ENCODE results near the gene HOXA3. TPM values are rescaled to one million over a fixed set of nuclear protein-coding genes. Genes with fewer than 3 reads are reported as not detected.

HOXA3 gene
- total RNA-seq, 1 donor from 2014 or later, result 0.72 TPM

DNA sequence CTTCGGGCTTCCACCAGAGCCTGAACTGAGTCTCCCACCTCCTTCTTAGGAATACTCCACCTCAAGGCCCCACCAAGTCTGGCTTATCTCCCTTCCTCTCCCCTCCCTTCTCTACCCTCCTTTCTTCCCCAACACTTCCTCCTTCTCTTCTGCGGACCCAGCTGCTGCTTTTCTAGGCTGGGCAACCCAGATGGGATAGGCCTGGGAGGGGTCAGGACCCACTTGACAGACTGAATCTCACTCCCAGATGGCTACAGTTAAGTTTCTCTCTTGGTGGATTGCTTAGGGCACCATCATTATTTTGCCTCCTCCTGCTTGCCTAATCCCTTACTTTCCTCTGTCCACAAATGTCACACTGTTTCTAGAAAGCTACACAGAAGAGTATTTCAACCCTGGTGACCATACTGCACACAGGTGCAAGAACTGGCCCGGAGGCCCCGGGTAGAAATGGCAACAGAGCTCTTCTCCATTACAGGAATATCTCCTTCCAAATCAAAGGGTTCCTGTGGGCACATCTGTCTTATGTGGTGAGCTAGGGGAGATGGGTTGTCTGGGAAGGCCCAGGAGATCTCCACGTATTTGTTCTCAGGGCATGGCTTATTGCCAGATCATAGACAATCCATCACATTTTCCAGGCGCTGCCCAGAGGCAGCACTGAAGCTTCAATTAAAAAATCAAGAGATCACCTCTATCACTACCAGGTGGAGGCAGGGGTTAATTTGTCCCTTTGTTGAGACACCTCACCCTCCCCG lies 37.8 kb upstream of the HOXA3 start:
- DNase-seq (no peak), ATAC-seq (no peak)
- intact Hi-C loops (cut with micrococcal nuclease), result no loop called here

DNA sequence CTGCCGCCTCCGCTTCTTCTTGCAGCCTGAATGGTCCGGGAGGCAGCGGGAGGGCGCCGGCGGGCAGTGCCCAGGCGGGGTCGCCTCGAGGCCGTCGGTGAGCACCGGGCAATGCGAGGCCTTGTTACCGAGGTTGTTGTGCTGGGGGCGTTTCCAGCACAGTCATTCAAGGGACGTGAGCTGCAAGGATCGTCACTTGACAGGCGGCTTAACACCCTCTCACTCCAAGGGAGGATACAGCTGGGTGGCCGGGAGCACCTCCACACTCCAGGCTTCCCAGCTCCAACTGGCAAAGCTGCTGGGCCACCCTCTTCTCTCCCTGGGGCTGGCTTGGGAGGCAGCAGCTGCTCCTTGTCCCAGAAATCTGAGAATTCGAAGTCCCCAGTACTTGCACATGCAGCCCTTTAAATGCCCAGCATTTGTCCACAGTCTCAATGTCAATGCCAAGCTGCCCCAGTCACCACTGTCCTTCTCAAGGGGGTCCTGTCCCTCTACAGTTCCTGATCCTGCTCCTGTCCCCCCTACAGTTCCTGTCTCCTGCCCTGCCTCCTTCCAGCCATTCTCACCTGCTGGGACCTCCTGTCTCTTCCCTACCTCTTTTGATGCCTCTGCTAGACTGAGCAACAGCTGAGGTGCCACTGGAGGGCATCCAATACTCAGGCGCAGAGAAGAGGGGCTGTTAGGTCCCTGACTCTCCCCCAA lies 37.1 kb upstream of the HOXA3 start:
- ATAC-seq, result no peak
- intact Hi-C loops (cut with micrococcal nuclease), result no loop called here
- no peak for DNase-seq

DNA sequence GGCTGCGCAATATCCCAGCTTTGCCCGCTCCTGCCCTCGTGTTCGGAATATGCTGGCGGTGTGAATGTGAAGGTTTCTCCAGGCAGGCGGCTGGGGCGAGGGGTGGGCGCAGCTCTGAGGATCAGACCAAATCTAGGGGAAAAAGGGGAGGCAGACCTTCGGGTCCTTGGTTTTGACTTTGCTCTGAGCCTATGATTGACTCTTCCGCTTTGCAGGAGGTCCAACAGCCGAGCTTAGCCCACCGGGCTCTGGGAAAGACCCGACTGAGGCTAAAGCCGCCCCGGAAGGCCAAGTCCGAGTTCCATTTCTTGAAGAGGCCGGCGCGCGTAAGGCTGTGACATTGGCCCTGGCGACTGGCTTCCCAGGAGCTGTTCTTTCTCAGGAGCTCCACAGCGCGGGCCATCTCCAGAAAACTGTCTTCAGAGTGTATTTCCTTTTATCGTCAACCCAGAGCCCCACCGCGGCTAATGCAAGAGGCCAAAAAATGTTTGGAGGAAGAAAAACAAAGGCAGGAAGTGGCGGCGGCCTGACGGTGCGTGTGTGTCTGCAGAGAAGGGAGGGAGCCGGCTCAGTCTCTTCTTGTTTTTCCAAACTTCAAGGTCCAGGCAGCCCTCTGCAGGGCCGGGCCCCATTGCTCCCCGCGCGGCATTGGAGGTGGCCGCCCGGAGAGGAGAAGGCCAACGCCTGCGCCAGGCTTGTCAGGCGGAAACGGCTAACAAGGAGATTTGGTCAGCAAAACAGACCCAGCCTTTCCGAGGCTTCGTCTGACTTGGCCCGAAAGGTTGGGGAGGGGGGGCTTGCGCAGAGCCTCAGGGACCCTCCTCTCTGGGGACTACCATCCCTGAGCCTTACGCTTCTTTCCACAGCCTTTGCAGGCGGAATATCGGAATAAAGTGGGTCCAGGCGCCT lies 36.3 kb upstream of the HOXA3 start:
- intact Hi-C loops (cut with micrococcal nuclease), result no loop called here
- DNase-seq (no peak), ATAC-seq (peak; percentile 23)

DNA sequence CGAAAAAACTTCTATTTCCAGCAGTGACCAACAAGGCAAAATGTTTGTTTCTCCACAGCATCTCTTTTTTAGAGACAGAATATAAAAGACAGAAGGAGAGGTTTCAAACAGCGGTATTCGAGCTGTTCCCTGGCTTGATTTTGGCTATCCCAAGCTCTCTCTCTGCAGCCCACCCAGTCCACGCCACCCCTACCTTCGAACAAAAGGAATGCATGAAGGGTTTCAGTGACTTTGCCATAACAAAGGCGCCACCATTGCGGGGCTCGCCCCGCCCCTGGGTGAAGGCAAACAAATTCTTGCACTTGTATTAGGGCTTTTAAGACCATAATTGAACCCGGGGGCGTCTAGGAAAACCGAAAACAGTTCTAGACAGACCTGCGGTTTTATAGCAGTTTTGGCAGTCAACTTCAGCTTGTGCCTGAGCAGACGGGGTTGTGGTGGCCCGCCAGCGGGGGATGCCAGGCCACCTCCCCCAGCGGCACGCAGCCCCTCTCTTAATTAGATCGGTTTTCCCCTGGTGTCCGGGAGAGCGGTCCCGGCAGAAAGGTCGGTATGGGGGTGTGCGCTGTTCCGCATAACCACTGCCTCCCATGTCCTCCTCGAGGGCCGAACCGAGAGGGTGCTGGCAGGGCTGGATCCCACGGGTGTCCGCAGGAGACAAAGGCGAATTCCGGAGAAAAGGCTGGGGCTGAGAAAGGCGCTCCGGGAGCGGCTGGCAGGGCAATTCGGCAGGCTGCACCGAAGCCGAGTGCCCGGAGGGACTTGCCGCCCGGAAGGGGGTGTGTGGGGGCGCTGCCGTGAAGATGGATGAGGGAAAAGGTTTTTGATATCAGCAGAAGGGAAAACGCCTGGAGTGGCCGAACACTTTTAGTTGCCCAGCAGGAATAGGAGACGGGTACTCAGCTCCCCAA lies 35.3 kb upstream of the HOXA3 start:
- intact Hi-C loops (cut with micrococcal nuclease), result no loop called here
- DNase-seq (no peak), ATAC-seq (no peak)

DNA sequence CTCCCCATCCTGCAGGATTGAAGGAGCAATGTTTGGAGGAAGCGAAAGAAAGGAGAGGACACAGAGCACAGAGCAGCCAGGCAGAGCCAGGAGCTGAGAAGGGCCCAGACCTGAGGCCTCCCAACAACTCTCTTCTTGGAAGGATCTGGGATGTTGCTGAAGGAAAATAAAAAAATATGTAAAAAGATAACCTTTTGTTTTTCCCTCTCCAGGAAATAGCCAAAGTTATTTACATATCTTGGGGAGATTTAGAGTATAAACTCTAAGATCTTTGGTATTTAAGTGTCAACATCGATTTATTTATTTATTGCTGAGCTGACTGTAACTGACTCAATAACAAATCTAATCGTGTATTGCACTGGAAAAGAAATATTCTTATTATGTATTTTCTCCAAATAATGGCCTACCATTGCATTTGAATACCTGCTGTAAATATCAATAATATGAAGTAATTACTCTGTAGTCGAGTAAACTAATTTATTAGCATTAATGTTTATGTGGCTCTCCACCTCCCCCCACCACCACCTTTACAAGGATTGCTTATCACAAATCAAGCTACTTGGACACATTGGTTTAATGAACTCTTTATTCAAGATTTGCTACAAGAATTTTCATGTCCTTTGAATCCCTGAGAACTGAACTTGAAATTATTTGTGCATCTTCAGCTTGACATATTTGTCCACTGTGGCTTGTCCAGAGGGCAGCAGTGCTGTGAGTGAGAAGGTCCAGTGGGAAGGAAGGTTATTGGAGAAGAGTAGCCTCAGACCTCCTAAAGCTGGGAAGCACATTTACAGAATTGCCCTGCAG lies 34.5 kb upstream of the HOXA3 start:
- no peak for ATAC-seq
- intact Hi-C loops (cut with micrococcal nuclease), result no loop called here
- DNase-seq, result no peak

DNA sequence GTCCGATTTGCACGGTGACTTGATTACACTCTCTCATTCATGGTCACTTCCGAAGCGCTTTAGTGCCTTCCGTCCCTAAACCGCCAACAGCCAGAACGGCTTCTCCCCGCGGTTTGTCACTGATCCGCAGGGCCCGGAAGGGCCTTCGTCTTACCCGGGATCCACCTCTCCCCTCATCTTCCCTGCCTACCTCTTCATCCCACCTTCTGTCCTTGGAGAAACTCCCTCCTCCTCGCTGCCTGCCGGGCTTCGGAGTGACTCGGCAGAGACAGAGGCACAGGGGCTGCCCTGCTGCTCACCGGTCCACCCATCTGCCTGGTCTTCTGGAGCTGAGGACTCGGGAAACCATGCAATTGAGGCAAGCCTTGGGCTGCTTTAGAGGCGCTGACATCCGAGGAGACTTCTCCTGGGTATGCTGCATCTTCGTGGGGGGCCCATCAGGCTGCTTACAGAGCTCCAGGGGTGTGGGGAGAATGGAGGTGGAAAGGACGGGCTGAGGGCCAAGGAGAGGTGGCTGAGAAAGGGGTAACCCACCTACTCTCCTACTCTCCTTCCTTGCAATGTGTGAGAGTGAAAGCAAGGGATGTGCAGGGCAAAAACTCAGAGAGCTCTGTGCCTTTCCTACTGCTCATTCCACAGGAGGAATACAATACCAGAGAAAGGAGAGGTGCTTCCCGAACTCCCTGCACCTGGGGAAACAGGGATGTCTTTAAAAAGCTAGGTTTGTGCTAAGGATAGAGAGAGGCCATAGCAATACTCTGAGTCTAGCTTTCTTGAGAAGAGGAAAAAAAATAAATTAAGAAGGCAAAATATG lies 33.7 kb upstream of the HOXA3 start:
- DNase-seq (no peak), ATAC-seq (no peak)
- intact Hi-C loops (cut with micrococcal nuclease), result no loop called here

DNA sequence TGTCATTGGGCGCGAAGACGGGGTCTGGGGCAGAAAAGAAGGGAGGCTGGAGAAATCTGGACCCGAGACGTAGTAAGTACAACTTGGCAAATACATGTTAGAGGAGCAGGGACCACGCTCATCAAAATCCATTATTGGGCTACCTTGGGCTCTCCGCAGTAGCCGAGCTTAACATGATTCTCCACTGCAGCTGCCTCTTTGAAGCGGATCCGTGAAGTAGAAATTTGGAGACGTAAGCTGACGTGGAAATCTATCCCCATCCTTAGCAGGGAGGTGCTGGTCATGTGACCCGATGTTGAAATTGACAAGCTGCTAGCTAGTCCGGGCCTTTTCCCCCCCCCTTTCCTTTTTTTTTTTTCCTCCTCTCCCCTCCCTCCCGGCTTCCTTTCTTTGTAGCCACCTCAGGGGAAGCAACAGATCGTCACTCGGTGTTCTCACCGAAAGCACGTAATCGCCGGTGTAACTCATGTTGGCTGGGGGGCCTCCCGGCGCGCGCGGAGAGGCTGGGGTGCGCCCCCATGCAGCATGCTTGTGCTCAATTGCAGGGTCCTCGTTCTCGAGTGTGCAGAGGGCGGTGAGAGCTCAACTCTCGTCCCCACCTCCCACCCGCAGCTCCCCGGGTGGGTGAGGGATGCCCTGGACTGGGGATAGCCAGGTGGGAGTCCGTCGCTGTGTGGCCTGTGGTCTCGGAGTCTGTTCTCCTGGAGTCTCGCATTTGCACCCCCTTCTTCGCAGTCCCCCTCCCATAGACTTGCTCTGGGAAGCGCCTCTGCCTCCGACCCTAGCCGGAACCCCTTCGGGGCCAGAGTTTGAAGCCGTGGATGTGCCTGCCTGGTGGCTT lies 32.9 kb upstream of the HOXA3 start, which contains the start of gene HOXA11:
HOXA11 (minus strand) TSS at position 220 of the 841 bp plus-strand sequence; CDS start at position 132, 88 bp downstream.
- intact Hi-C loops (cut with micrococcal nuclease), result no loop called here
- no peak for ATAC-seq
- no peak for DNase-seq

DNA sequence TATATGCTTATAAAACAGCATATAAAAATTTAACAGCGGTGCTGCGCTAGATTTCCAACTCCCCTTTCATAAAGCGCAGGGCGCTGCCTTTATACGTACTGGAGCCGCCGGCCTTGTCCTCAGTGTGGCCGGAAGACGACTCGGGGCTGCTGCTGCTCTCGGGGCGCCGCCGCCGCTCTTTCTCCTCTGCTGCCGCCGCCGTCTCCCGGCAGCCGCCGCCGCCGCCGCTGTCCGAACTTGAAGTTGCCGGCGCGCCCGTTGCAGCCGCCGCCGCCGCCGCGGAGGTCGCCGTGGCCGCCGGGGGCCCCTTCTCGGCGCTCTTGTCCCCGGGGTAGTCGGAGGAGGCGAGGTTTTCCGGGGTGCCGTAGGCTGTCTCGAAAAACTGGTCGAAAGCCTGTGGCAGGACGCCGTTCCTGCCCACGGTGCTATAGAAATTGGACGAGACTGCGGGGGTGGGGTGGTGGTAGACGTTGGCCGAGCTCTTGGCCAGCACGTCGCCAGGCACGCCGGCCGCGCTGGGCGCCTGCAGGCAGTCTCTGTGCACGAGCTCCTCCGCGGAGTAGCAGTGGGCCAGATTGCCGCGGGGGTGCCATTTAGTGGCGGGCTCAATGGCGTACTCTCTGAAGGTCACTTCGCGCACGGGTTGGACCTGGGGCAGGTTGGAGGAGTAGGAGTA lies 32.1 kb upstream of the HOXA3 start:
- no peak for DNase-seq
- peak; percentile 17 for ATAC-seq
- intact Hi-C loops (cut with micrococcal nuclease), result no loop called here

DNA sequence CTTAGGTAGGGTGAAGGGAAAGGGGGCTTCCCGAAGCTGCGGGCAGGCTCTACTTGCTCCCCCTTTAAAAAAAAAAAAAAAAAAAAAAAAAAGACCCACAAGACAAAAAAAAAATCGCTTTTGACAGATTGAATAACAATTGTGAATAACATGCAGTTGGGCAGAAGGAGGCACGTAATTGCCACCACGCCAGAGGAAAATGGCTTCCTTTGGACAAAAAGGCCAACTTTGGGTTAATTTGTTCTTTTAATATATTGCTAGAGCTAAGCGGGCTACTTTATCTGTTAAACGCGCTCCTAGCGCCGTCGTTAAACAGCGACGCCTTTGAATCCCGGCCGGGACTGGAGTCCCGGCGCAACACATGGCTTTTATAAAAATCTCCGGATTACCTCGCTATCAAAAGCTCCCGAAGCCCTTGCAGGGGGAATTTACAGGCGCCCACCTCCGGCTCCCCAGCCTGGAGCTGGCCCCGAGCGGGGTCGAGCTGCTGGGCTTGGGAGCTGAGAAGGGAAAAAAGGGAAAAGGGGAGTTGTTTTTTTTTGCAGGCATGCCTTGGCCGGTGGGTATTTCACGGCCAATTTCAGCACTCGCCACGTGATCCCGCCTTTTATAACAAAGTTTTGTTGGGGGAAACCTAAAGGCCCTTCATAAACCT lies 31.4 kb upstream of the HOXA3 start:
- no peak for ATAC-seq
- no peak for DNase-seq
- intact Hi-C loops (cut with micrococcal nuclease), result no loop called here

DNA sequence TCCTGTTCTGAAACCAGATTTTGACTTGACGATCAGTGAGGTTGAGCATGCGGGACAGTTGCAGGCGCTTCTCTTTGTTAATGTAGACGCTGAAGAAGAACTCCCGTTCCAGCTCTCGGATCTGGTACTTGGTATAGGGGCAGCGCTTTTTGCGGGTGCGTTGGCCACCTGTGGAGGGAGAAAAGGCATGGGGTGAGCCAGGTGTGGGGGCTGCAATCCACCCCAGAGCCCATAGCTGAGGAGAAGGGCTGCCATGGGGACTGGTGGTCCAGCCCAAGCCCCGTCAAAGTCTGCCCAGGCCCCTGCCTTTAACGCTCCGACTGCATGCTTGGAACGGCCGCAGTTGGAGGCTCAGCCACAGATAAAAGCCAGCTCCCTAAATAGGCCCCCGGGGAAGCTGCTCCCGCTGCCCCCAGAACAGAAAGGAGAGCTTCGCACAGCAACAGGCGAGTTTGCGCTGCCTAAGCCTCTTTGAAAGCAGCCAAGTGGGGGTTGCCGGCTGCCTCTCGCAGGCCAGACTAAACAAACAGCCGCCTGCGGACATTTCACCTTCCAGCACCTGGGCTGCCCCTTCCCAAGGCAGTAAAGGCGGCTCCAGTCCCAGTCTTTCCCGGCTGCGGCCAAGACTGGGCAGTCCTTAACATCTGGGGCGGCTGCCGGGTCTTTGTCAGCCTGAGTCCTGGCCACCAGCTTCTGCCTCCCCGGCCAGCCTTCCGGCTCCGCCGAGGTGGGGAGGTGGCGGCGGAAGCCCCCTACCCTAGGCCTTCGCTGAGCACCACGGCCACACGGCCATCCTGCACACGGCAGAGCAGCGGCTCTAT lies 30.7 kb upstream of the HOXA3 start:
- ATAC-seq, result no peak
- DNase-seq, result no peak
- intact Hi-C loops (cut with micrococcal nuclease), result no loop called here

DNA sequence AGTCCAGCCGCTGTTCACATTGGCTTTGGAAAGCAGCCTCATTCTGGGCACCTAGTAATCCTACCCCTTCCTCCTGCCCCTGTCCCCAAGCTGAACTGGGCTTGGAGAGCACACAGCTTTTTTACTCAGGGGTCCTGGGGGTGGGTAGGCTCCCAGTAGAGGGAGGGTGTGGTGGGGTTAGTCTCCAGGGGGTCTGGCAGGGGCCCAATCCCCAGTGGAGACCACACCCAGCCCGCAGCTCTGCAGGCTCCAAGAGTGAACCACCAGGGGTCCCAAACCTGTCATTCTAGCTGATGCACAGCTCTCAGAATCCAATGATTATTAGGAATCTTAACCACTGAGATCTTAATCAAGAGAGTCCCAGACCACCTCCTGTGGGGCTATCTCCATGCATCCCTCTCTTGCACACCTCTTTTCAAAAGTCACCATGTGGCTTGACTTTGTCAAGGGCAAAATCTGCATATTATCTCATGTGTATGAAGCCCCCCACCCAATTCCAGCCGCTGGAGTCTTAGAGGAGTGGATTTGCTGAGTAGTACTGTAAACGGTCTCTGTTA lies 30.0 kb upstream of the HOXA3 start:
- intact Hi-C loops (cut with micrococcal nuclease), result no loop called here
- ATAC-seq (no peak), DNase-seq (no peak)

DNA sequence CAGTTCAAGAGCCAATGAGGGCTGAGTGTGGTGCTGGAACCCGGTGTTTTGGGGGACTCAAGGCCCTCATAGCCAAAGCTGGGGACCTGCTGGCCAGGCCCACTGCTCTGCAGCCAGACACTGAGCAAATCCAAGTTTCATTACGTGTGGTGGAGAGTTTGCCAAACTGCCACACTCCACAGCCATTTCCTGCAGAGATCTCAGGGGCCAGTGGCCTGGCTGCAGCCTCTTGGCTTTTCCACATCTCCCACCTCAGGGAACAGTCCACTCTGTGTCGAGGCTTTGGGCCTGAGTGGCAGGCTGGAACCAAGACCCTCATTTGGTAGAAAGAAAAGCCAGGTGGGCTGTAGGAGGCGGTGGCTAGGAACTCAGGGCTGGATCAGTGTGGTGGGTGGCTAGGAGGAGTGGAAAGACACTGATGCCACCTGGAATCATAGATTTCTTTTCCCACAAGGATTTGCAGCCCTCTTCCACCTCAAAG lies 29.5 kb upstream of the HOXA3 start:
- DNase-seq (no peak), ATAC-seq (no peak)
- intact Hi-C loops (cut with micrococcal nuclease), result no loop called here

DNA sequence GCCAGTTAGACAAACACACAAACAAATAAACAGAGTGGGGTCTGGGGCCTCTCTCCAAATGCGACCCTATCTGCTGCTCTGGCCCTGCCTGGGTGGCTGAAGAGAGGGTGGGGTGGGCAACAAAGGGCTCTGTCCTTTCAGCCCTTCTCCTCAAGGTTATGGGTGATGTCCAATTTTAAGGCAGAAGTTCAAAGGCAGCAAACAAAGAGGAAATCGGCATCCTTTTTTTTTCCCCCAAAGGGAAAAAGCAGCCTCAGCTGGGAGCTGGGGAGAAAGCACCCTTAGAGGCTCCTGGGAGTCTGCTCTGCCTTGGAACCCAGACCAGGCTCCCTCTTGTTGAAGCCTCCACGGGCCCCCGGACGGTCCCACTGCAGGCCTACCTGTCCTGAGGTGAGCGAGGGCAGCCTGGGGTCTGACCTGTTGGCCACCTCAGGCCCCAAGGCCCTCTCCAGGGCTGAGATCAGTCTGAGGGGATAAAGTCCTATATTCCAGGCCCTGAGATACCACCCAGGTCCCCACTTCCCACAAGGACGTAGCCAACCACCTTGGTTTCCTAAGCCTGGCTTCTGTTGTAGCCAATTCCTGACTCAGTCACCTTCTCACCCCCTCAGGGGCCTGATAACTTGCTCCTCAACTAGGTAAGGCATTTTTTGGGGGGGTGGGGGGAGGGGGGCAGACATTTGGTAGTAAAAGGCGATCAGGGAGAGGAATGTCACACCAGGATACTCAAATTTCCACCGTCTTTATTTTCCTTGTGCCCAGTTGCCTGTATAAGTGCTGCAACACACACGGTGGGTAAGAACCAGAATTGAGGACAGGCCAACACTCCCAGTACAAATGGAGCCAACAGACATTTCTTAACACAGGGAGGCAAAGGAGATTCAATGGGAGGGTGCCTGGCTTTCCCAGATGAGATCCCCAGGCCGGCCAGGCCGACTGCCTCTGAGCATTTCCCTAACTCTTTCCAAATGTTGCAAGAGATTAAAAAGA lies 28.3 kb upstream of the HOXA3 start:
- DNase-seq, result no peak
- intact Hi-C loops (cut with micrococcal nuclease), result no loop called here

More for the DNA sequence above, 28.3 kb upstream of the HOXA3 start:
- ATAC-seq, result no peak
